ENCODE results near the gene MAP2K6.

DNA sequence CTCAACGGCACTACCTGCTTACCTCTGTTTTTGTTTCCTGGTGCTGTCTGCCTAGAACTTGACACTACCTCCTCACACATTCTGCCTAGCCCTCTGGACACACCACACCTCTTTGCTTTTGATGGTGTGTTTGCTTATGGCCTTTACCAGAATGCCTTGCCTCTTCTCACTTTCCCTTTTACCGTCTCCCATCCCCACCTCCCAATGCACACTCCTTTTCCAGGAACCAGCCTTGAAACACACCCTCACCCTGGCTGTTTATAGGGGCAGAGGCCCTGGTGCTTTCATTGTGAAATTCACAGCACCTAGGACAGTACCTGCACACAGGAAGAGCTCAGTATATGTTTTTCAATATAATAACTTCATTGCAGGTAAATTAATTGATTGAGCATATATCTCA, 56.2 kb downstream of the MAP2K6 start:
- TF ChIP-seq CTCF (IDR thresholded peaks at IDR 0.05) = no peak
- no peak for TF ChIP-seq POLR2AphosphoS5 (IDR thresholded peaks at IDR 0.05)
- no peak for TF ChIP-seq POLR2A (IDR thresholded peaks at IDR 0.05)
- no peak for TF ChIP-seq EP300 (IDR thresholded peaks at IDR 0.05)
